IMR-90 (cell line): ENCODE measurements around the gene SNX11. TPM values are rescaled to one million over a fixed set of nuclear protein-coding genes. Genes with fewer than 3 reads are reported as not detected.

Experiments
- ATAC-seq: fragments of 200-7000 bp; cut with Tn5 transposase; 2 replicates; pipeline ENCODE4 v1.9.1; 2020; ENCODE audit warnings: low read depth, mild to moderate bottlenecking, moderate library complexity
- BruUV-seq: library from RNA; stranded (reverse); fragments of 400-500 nt; replicated peaks from 2 replicates; lab custom pipeline; 2021; lab: Mats Ljungman, UMichigan
- CTCF ChIA-PET: fragments of 300-600 bp; formaldehyde crosslinking; extraction: SDS; loops from one replicate; lab custom pipeline; 2021; ENCODE audit warnings: antibody characterized with exemption; lab: Yijun Ruan, JAX
- POLR2A ChIA-PET: fragments of 300-600 bp; sonication (Branson Sonifier 250); formaldehyde crosslinking; loops from one replicate; lab custom pipeline; 2022; ENCODE audit warnings: antibody characterized with exemption; ENCODE audit not compliant: unreplicated experiment; lab: Charles Lee
- DNase-seq: peaks from one replicate; pipeline ENCODE4 v3.0.0; 2013
- H2AFZ ChIP-seq: replicated peaks from 2 replicates; pipeline ENCODE3; 2013; ENCODE audit warnings: low read length, mild to moderate bottlenecking; ENCODE audit not compliant: poor library complexity
- H2AK5ac ChIP-seq: 2 replicates; pipeline ENCODE4 v1.6.1; 2013; ENCODE audit warnings: low read depth, low read length, inconsistent platforms
- H2AK9ac ChIP-seq: replicated peaks from 2 replicates; pipeline ENCODE3; 2013; ENCODE audit warnings: mild to moderate bottlenecking, low read depth, low read length, moderate library complexity; ENCODE audit not compliant: poor library complexity
- H2BK120ac ChIP-seq: 2 replicates; pipeline ENCODE4 v1.6.1; 2013; ENCODE audit warnings: low read depth, low read length, inconsistent platforms
- H2BK15ac ChIP-seq: 3 replicates; pipeline ENCODE4 v1.6.1; 2013; ENCODE audit warnings: low read depth, low read length, inconsistent platforms
- H2BK20ac ChIP-seq: 2 replicates; pipeline ENCODE4 v1.6.1; 2013; ENCODE audit warnings: low read depth, mild to moderate bottlenecking, inconsistent platforms, low read length, moderate library complexity
- H2BK5ac ChIP-seq: 2 replicates; pipeline ENCODE4 v1.6.1; 2013; ENCODE audit warnings: mild to moderate bottlenecking, low read depth, low read length, inconsistent platforms; ENCODE audit not compliant: poor library complexity, severe bottlenecking
- H3K14ac ChIP-seq: replicated peaks from 2 replicates; pipeline ENCODE4 v1.6.1; 2013; ENCODE audit warnings: low read depth, low read length, inconsistent platforms
- H3K18ac ChIP-seq: 2 replicates; pipeline ENCODE4 v1.6.1; 2013; ENCODE audit warnings: low read depth, low read length, control low read depth
- H3K23ac ChIP-seq: 2 replicates; pipeline ENCODE4 v1.6.1; 2013; ENCODE audit warnings: low read depth, low read length, inconsistent platforms
- H3K27ac ChIP-seq: 2 replicates; pipeline ENCODE4 v1.5.1; 2013; ENCODE audit warnings: mild to moderate bottlenecking, control low read depth, low read length; ENCODE audit not compliant: insufficient read depth
- H3K27me3 ChIP-seq: 2 replicates; pipeline ENCODE4 v1.6.1; 2013; ENCODE audit warnings: low read length; ENCODE audit not compliant: control insufficient read depth, insufficient read depth
- H3K36me3 ChIP-seq: 2 replicates; pipeline ENCODE4 v1.6.1; 2013; ENCODE audit warnings: low read length, mixed read lengths; ENCODE audit not compliant: control insufficient read depth, insufficient read depth
- H3K4ac ChIP-seq: 2 replicates; pipeline ENCODE4 v1.6.1; 2013; ENCODE audit warnings: low read depth, low read length, inconsistent platforms
- H3K4me1 ChIP-seq: 2 replicates; pipeline ENCODE4 v1.6.1; 2013; ENCODE audit warnings: low read length, mixed read lengths; ENCODE audit not compliant: control insufficient read depth, insufficient read depth
- H3K4me2 ChIP-seq: 2 replicates; pipeline ENCODE4 v1.6.1; 2013; ENCODE audit warnings: low read depth, mild to moderate bottlenecking, control low read depth, low read length, moderate library complexity
- H3K4me3 ChIP-seq: 2 replicates; pipeline ENCODE4 v1.5.1; 2013; ENCODE audit warnings: low read depth, mild to moderate bottlenecking, control low read depth, low read length, moderate library complexity; ENCODE audit not compliant: insufficient read depth
- H3K56ac ChIP-seq: 2 replicates; pipeline ENCODE4 v1.6.1; 2013; ENCODE audit warnings: low read length, inconsistent platforms; ENCODE audit not compliant: insufficient read depth; ENCODE audit errors: extremely low read depth
- H3K79me1 ChIP-seq, 2 experiments: 2 replicates each; pipeline ENCODE4 v1.6.1; 2013; ENCODE audit warnings: low read length in 2 of 2, inconsistent platforms in 1 of 2, low read depth in 1 of 2
- H3K9ac ChIP-seq: 2 replicates; pipeline ENCODE4 v1.6.1; 2013; ENCODE audit warnings: low read depth, low read length, control low read depth
- H3K9me1 ChIP-seq: 2 replicates; pipeline ENCODE4 v1.6.1; 2013; ENCODE audit warnings: low read length, inconsistent platforms; ENCODE audit not compliant: insufficient read depth
- H3K9me3 ChIP-seq: 2 replicates; pipeline ENCODE4 v1.6.1; 2013; ENCODE audit warnings: low read length; ENCODE audit not compliant: control insufficient read depth, insufficient read depth
- H4K20me1 ChIP-seq: 2 replicates; pipeline ENCODE4 v1.6.1; 2013; ENCODE audit warnings: low read length, inconsistent platforms; ENCODE audit not compliant: insufficient read depth
- H4K5ac ChIP-seq: 2 replicates; pipeline ENCODE4 v1.6.1; 2013; ENCODE audit warnings: mild to moderate bottlenecking, low read depth, low read length, control low read depth
- H4K8ac ChIP-seq, 2 experiments: 2 replicates each; pipeline ENCODE4 v1.6.1; 2013; ENCODE audit warnings: low read depth in 2 of 2, low read length in 2 of 2, control low read depth in 1 of 2, inconsistent platforms in 1 of 2
- H4K91ac ChIP-seq: 2 replicates; pipeline ENCODE4 v1.6.1; 2013; ENCODE audit warnings: low read depth, low read length, inconsistent platforms; ENCODE audit not compliant: insufficient read depth
- BHLHE40 ChIP-seq: fragments of 150-350 bp; IDR thresholded peaks from 2 replicates; pipeline ENCODE4 v1.6.1; 2016; ENCODE audit warnings: mild to moderate bottlenecking, low read depth, low read length
- CEBPB ChIP-seq: IDR thresholded peaks from 2 replicates; pipeline ENCODE4 v1.6.1; 2012; ENCODE audit warnings: low read depth, low read length, improper control_type of control experiment
- CHD1 ChIP-seq: IDR thresholded peaks from 2 replicates; pipeline ENCODE4 v1.6.1; 2012; ENCODE audit warnings: low read depth, low read length, improper control_type of control experiment
- CTCF ChIP-seq: conservative IDR thresholded peaks from 2 replicates; pipeline ENCODE4 v1.5.1; 2012; ENCODE audit warnings: mild to moderate bottlenecking, low read depth, low read length, improper control_type of control experiment
- ELK1 ChIP-seq: fragments of 150-350 bp; IDR thresholded peaks from 2 replicates; pipeline ENCODE4 v1.6.1; 2016; ENCODE audit warnings: low read depth, mild to moderate bottlenecking, low read length, moderate library complexity, borderline replicate concordance
- FOS ChIP-seq: fragments of 150-350 bp; IDR thresholded peaks from 2 replicates; pipeline ENCODE4 v1.6.1; 2016; ENCODE audit warnings: low read depth, low read length
- MAFK ChIP-seq: IDR thresholded peaks from 2 replicates; pipeline ENCODE4 v1.6.1; 2012; ENCODE audit warnings: low read depth, low read length, improper control_type of control experiment
- MAZ ChIP-seq: IDR thresholded peaks from 2 replicates; pipeline ENCODE4 v1.6.1; 2012; ENCODE audit warnings: low read depth, mild to moderate bottlenecking, low read length, improper control_type of control experiment, moderate library complexity, borderline replicate concordance
- MXI1 ChIP-seq: IDR thresholded peaks from 2 replicates; pipeline ENCODE4 v1.6.1; 2012; ENCODE audit warnings: low read depth, mild to moderate bottlenecking, low read length, moderate library complexity, borderline replicate concordance
- NFE2L2 ChIP-seq: fragments of 150-350 bp; IDR thresholded peaks from 2 replicates; pipeline ENCODE4 v1.6.1; 2016; ENCODE audit warnings: low read depth, mild to moderate bottlenecking, low read length
- POLR2A ChIP-seq: IDR thresholded peaks from 2 replicates; pipeline ENCODE4 v1.6.1; 2012; ENCODE audit warnings: mild to moderate bottlenecking, low read depth, low read length
- RAD21 ChIP-seq: IDR thresholded peaks from 2 replicates; pipeline ENCODE4 v1.6.1; 2012; ENCODE audit warnings: low read length, improper control_type of control experiment
- RCOR1 ChIP-seq: IDR thresholded peaks from 2 replicates; pipeline ENCODE4 v1.6.1; 2012; ENCODE audit warnings: mild to moderate bottlenecking, low read length, improper control_type of control experiment; ENCODE audit not compliant: insufficient replicate concordance
- RFX5 ChIP-seq: IDR thresholded peaks from 2 replicates; pipeline ENCODE4 v1.8.0; 2012; ENCODE audit warnings: low read depth, mild to moderate bottlenecking, low read length, moderate library complexity
- SMC3 ChIP-seq: fragments of 150-350 bp; IDR thresholded peaks from 2 replicates; pipeline ENCODE4 v1.6.1; 2016; ENCODE audit warnings: low read depth, mild to moderate bottlenecking, antibody characterized with exemption, low read length, moderate library complexity
- USF2 ChIP-seq: fragments of 150-350 bp; IDR thresholded peaks from 2 replicates; pipeline ENCODE4 v1.6.1; 2017; ENCODE audit warnings: mild to moderate bottlenecking, antibody characterized with exemption, low read length, low read depth
- WGBS, 2 experiments: methylation state at CpG; one replicate each; pipeline versions ENCODE4 v1.1.5 to v1.1.7; 2013; ENCODE audit warnings: missing lambda C conversion rate in 2 of 2; ENCODE audit not compliant: insufficient read length in 1 of 2; ENCODE audit errors: extremely low coverage in 2 of 2; 5-methylcytosine and 5-hydroxymethylcytosine counted together
- dilution Hi-C: fragments of 300-500 bp; cut with HindIII; formaldehyde crosslinking; loops from one replicate; pipeline ENCODE4 v1.14.3; 2018; ENCODE audit warnings: low sequenced_read_pairs; ENCODE audit not compliant: unreplicated experiment
- in situ Hi-C: fragments of 300-500 bp; cut with MboI; formaldehyde crosslinking; loops from 3 replicates; pipeline ENCODE4 v1.14.3; 2019; ENCODE audit warnings: low sequenced_read_pairs, inconsistent platforms, mixed read lengths
- intact Hi-C: fragments of 100-400 bp; cut with micrococcal nuclease; formaldehyde crosslinking; loops from 2 replicates; pipeline ENCODE4 v1.10.0; 2022
- polyA plus RNA-seq, 3 experiments: library from polyadenylated mRNA; depleted of rRNA; stranded (reverse); fragments of >200 nt; gene quantifications; 2 replicates each; pipeline ENCODE4 v1.2.3, GENCODE V29; 2012; ENCODE audit warnings: low replicate concordance in 1 of 3
- total RNA-seq: library from RNA; depleted of rRNA; stranded (reverse); fragments of >200 nt; gene quantifications from 2 replicates; pipeline ENCODE4 v1.2.3, GENCODE V29; 2012

Gene SNX11
- total and polyA plus RNA-seq, 2 of the 4 experiments (the other 2 are of a cell fraction), result 14.7 to 16.9 TPM

GRCh38 chr17:48066192-48066591 lies 41.4 kb upstream of the SNX11 start:
- Histone ChIP-seq H4K91ac (no peak overlapping the region), H2BK120ac (no peak overlapping the region), H2AK9ac (no peak overlapping the region), H3K56ac (no peak overlapping the region), H3K36me3 (peaks cover 35% of the 10 kb centered on the region), H2BK15ac (no peak overlapping the region), H4K5ac (no peak overlapping the region), H3K14ac (no peak overlapping the region), H4K8ac (no peak overlapping the region), H3K27ac (no peak overlapping the region), H2AFZ (no peak overlapping the region), H3K4me3 (no peak overlapping the region), H3K18ac (no peak overlapping the region), H3K79me1 (peaks cover 14 to 55% of the 10 kb centered on the region in 2 experiments), H3K27me3 (no peaks in the 10 kb centered on the region), H3K4me2 (no peak overlapping the region), H3K4me1 (peaks cover 2% of the 10 kb centered on the region), H2BK5ac (no peak overlapping the region), H3K4ac (no peak overlapping the region), H3K23ac (no peak overlapping the region), H3K9ac (no peak overlapping the region), H3K9me3 (no peaks in the 10 kb centered on the region), H2BK20ac (no peak overlapping the region), H4K20me1 (peaks cover 5% of the 10 kb centered on the region; the same call in 1 of the 2 replicates), H3K9me1 (peaks cover 3% of the 10 kb centered on the region), H2AK5ac (no peak overlapping the region; the same call in 1 of the 2 replicates)
- intact Hi-C loops (no loop called here), dilution Hi-C loops (no loop called here), in situ Hi-C loops (loop anchor here (5.0 kb wide), 1 partner anchor 34 kb away; no protein-coding TSS in a partner anchor)
- TF ChIP-seq ELK1 (no peak), CTCF (no peak), POLR2A (no peak), MAZ (no peak), BHLHE40 (no peak), CHD1 (no peak), RFX5 (no peak), NFE2L2 (no peak), RCOR1 (no peak), FOS (no peak), SMC3 (no peak), CEBPB (no peak), MAFK (no peak), RAD21 (no peak), MXI1 (no peak), USF2 (no peak)
- BruUV-seq, result no TSS peak
- WGBS, 2 experiments, result no CpG with 5 or more reads among the region's 1 CpG
- no peak for ATAC-seq
- no peak for DNase-seq
- CTCF ChIA-PET, result no interaction called here
- POLR2A ChIA-PET, result no interaction called here
